KOPT-K1 (cell line): ENCODE measurements around the gene LAIR1.

ENCODE experiments used
- H3K27ac ChIP-seq: fragments of 200-600 bp; sonication (generic); 2 replicates; pipeline ENCODE4 v1.5.1; 2016; ENCODE audit warnings: antibody characterized with exemption, mild to moderate bottlenecking, low read depth, low read length; ENCODE audit not compliant: poor library complexity, severe bottlenecking
- H3K36me3 ChIP-seq: fragments of 200-600 bp; sonication (generic); 2 replicates; pipeline ENCODE4 v1.5.1; 2017; ENCODE audit warnings: antibody characterized with exemption, mild to moderate bottlenecking, low read length, moderate library complexity; ENCODE audit not compliant: insufficient read depth
- H3K9me3 ChIP-seq: fragments of 200-600 bp; sonication (generic); 2 replicates; pipeline ENCODE4 v1.5.1; 2017; ENCODE audit warnings: antibody characterized with exemption, low read length, mild to moderate bottlenecking; ENCODE audit not compliant: insufficient read depth, poor library complexity, severe bottlenecking

LAIR1 gene

GRCh38 chr19:54305141-54305540 is 59.6 kb downstream of the LAIR1 start:
- H3K27ac ChIP-seq: no peak overlapping the region
- H3K9me3 ChIP-seq: no peaks in the 10 kb centered on the region
- H3K36me3 ChIP-seq: no peaks in the 10 kb centered on the region

DNA sequence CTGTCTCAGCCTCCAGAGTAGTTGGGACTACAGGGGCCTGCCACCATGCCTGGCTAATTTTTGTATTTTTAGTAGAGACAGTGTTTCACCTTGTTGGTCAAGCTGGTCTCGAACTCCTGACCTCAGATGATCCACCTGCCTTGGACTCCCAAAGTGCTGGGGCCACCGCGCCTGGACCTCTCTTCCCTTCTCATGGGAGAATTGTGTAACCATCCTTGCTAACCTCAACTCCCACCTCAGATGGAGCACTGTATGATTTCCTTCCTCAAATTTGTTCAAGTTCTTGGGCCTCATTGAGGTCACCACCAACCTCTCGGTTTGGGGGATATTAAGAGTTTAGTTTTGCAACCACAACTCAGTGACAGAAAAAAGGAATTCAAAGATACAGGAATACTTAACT is 62.5 kb downstream of the LAIR1 start:
- Histone ChIP-seq H3K36me3 (no peaks in the 10 kb centered on the region), H3K27ac (no peak overlapping the region), H3K9me3 (no peaks in the 10 kb centered on the region)
